K562 (cell line): ENCODE measurements around the gene SLC20A1. TPM values are rescaled to one million over a fixed set of nuclear protein-coding genes. Genes with fewer than 3 reads are reported as not detected.

Experiments
- DMBX1 ChIP-seq: fragments of 250-450 bp; sonication (Bioruptor Pico); IDR thresholded peaks from 2 replicates; pipeline ENCODE4 v1.8.0; 2022; ENCODE audit warnings: inconsistent platforms, mild to moderate bottlenecking, moderate library complexity, borderline replicate concordance
- ESRRB ChIP-seq: fragments of 250-450 bp; sonication (Bioruptor Pico); IDR thresholded peaks from 2 replicates; pipeline ENCODE4 v1.5.0; 2020; ENCODE audit warnings: mild to moderate bottlenecking, moderate library complexity, borderline replicate concordance
- HBP1 ChIP-seq: fragments of 450-650 bp; formaldehyde crosslinking; IDR thresholded peaks from 2 replicates; pipeline ENCODE4 v1.4.0; 2022; ENCODE audit warnings: missing genetic modification characterization
- HDGF ChIP-seq: fragments of 450-650 bp; IDR thresholded peaks from 2 replicates; pipeline ENCODE4 v1.6.1; 2016
- ID3 ChIP-seq, 2 experiments: fragments of 250-450 bp in 1 of 2; fragments of 450-650 bp in 1 of 2; sonication (Bioruptor Pico) in 1 of 2; IDR thresholded peaks; 2 replicates each; pipeline versions ENCODE4 v1.6.1 to v1.8.0; 2016 to 2021; ENCODE audit warnings: mild to moderate bottlenecking in 2 of 2, moderate library complexity in 2 of 2, missing compliant biosample characterization in 1 of 2, missing genetic modification characterization in 1 of 2
- MAFF ChIP-seq: IDR thresholded peaks from 2 replicates; pipeline ENCODE4 v1.6.1; 2012; ENCODE audit warnings: low read length, improper control_type of control experiment
- MIER1 ChIP-seq: fragments of 450-650 bp; IDR thresholded peaks from 2 replicates; pipeline ENCODE4 v1.6.1; 2016; ENCODE audit warnings: antibody characterized with exemption, mild to moderate bottlenecking, low read depth
- MYC ChIP-seq, 2 experiments: fragments of 250-450 bp in 1 of 2; sonication (Bioruptor Pico) in 1 of 2; IDR thresholded peaks; 2 replicates each; pipeline versions ENCODE4 v1.5.1 to v1.6.1; 2012 to 2021; ENCODE audit warnings: low read depth in 2 of 2, borderline replicate concordance in 1 of 2, improper control_type of control experiment in 1 of 2, low read length in 1 of 2, mild to moderate bottlenecking in 1 of 2, moderate library complexity in 1 of 2
- SIRT6 ChIP-seq: IDR thresholded peaks from one replicate; pipeline ENCODE4 v1.6.1; 2012; ENCODE audit warnings: low read depth, mild to moderate bottlenecking, control low read depth, inconsistent platforms, low read length, moderate library complexity
- SMC3 ChIP-seq: conservative IDR thresholded peaks from 2 replicates; pipeline ENCODE4 v1.6.1; 2011; ENCODE audit warnings: low read depth, low read length, improper control_type of control experiment; ENCODE audit not compliant: insufficient read depth
- TAF9B ChIP-seq: fragments of 450-650 bp; IDR thresholded peaks from 2 replicates; pipeline ENCODE4 v1.6.1; 2018; ENCODE audit warnings: mild to moderate bottlenecking; ENCODE audit not compliant: partially characterized antibody
- TCF3 ChIP-seq: sonication (generic); formaldehyde crosslinking; IDR thresholded peaks from 2 replicates; pipeline ENCODE4 v1.4.0; 2020; ENCODE audit warnings: mild to moderate bottlenecking, missing genetic modification reagents
- XRCC5 ChIP-seq: fragments of 200-400 bp; formaldehyde crosslinking; IDR thresholded peaks from 2 replicates; pipeline ENCODE4 v1.6.1; 2017; ENCODE audit warnings: low read depth, mild to moderate bottlenecking, low read length
- ZKSCAN3 ChIP-seq: fragments of 250-450 bp; sonication (Bioruptor Pico); IDR thresholded peaks from 2 replicates; pipeline ENCODE4 v1.4.0; 2020
- ZNF282 ChIP-seq: sonication (generic); formaldehyde crosslinking; IDR thresholded peaks from 2 replicates; pipeline ENCODE4 v1.8.1; 2023; ENCODE audit warnings: missing genetic modification reagents
- ZNF347 ChIP-seq: fragments of 450-650 bp; formaldehyde crosslinking; IDR thresholded peaks from 2 replicates; pipeline ENCODE4 v1.4.0; 2020; ENCODE audit warnings: low read depth, mild to moderate bottlenecking, moderate library complexity
- ZNF395 ChIP-seq: fragments of 200-800 bp; sonication (Bioruptor generic); IDR thresholded peaks from 2 replicates; pipeline ENCODE4 v1.6.1; 2017; ENCODE audit warnings: missing genetic modification characterization, missing compliant biosample characterization
- ZNF57 ChIP-seq: fragments of 450-650 bp; formaldehyde crosslinking; IDR thresholded peaks from 2 replicates; pipeline ENCODE4 v1.4.0; 2020; ENCODE audit warnings: mild to moderate bottlenecking, moderate library complexity
- ZNF740 ChIP-seq, 3 experiments: fragments of 200-800 bp in 1 of 3; sonication (Bioruptor generic) in 1 of 3; sonication (generic) in 1 of 3; formaldehyde crosslinking in 1 of 3; IDR thresholded peaks; 2 replicates each; pipeline versions ENCODE4 v1.6.1 to v1.8.0; 2016 to 2022; ENCODE audit warnings: mild to moderate bottlenecking in 2 of 3, missing compliant biosample characterization in 2 of 3, missing genetic modification characterization in 2 of 3, missing genetic modification reagents in 1 of 3
- ZSCAN29 ChIP-seq: fragments of 450-650 bp; IDR thresholded peaks from 2 replicates; pipeline ENCODE4 v1.6.1; 2017
- polyA plus RNA-seq, 8 experiments: library from polyadenylated mRNA; depleted of rRNA in 4 of 8; stranded (reverse) in 5 of 8; unstranded in 3 of 8; fragments of >200 nt; fragmentation: Nextera tagmentation in 2 of 8; fragmentation: Illumina TruSeq in 1 of 8; extraction: Ambion mirVana in 2 of 8; extraction: Trizol in 1 of 8; gene quantifications; 2 replicates each; pipeline versions ENCODE4 v1.2.1 to v1.2.3, GENCODE V29; 2011 to 2014; ENCODE audit warnings: inconsistent platforms in 1 of 8, missing spikeins in 1 of 8
- total RNA-seq, 7 experiments: library from RNA; depleted of rRNA in 6 of 7; stranded (reverse); fragments of >200 nt in 6 of 7; fragmentation: Illumina TruSeq in 2 of 7; extraction: Trizol in 2 of 7; gene quantifications; 2 replicates each; pipeline versions ENCODE4 v1.2.1 to v1.2.3, GENCODE V29; 2011 to 2021; ENCODE audit warnings: low replicate concordance in 1 of 7

The SLC20A1 gene
- total and polyA plus RNA-seq, 9 of the 15 experiments (the other 6 are each of a cell fraction or from before 2014, with no cell fraction given) = 53.8 to 150 (median 74.7) TPM

GRCh38 chr2:112626604-112627059 lies 19.1 kb upstream of the SLC20A1 start (continued):
- TF ChIP-seq ZNF740 (CRISPR knock-in tag; IDR thresholded peaks at IDR 0.05) = no peak
- no peak for TF ChIP-seq ZNF740 (tag; IDR thresholded peaks at IDR 0.05)
- no peak for TF ChIP-seq ID3 (CRISPR knock-in tag; IDR thresholded peaks at IDR 0.05)
- peak; percentile 79; the same call in 1 of the 2 replicates for TF ChIP-seq ID3 (tag; IDR thresholded peaks at IDR 0.05)
- TF ChIP-seq HBP1 (CRISPR knock-in tag) = no peak
- no peak for TF ChIP-seq ZSCAN29
- no peak for TF ChIP-seq ZNF347 (CRISPR knock-in tag)
- no peak for TF ChIP-seq ZNF57 (CRISPR knock-in tag)
- no peak for TF ChIP-seq SIRT6
- no peak for TF ChIP-seq HDGF
- no peak for TF ChIP-seq MAFF
- TF ChIP-seq TCF3 = no peak
- no peak for TF ChIP-seq ZKSCAN3
- TF ChIP-seq SMC3 = peak; percentile 98
- no peak for TF ChIP-seq TAF9B
- TF ChIP-seq DMBX1 (CRISPR knock-in tag) = no peak; the same call in 1 of the 2 replicates
- TF ChIP-seq ZNF395 (CRISPR knock-in tag) = peak; percentile 58; the same call in 1 of the 2 replicates
- TF ChIP-seq MIER1 = no peak
- no peak for TF ChIP-seq ESRRB (CRISPR knock-in tag)
- no peak for TF ChIP-seq ZNF282 (CRISPR knock-in tag)
- TF ChIP-seq MYC (IDR thresholded peaks at IDR 0.05; ENCODE audit: low read depth, low read length) = peak; percentile 23; the same call in 1 of the 2 replicates
- TF ChIP-seq MYC (CRISPR knock-in tag; IDR thresholded peaks at IDR 0.05; ENCODE audit: borderline replicate concordance, low read depth) = no peak
- TF ChIP-seq XRCC5 = 0 out of 2 replicates have a peak, but pooled peaks have one; percentile 75
